Trophoblast cell (in vitro differentiated cells and primary cell): ENCODE measurements around the gene OPCML.

Experiments
- DNase-seq, 2 donors: peaks; one replicate each; pipeline ENCODE4 v3.0.0-alpha.2; 2016
- H2AFZ ChIP-seq: 2 replicates; pipeline ENCODE4 v1.6.1; 2013; ENCODE audit warnings: low read length, moderate library complexity, mild to moderate bottlenecking; ENCODE audit not compliant: insufficient read depth, poor library complexity
- H2AK5ac ChIP-seq: 2 replicates; pipeline ENCODE4 v1.6.1; 2013; ENCODE audit warnings: mild to moderate bottlenecking, low read length
- H2BK120ac ChIP-seq: 2 replicates; pipeline ENCODE4 v1.6.1; 2013; ENCODE audit warnings: low read length, mild to moderate bottlenecking, moderate library complexity; ENCODE audit not compliant: insufficient read depth, poor library complexity
- H2BK12ac ChIP-seq: 2 replicates; pipeline ENCODE4 v1.6.1; 2013; ENCODE audit warnings: mild to moderate bottlenecking, low read length, moderate library complexity
- H2BK5ac ChIP-seq: 2 replicates; pipeline ENCODE4 v1.6.1; 2013; ENCODE audit warnings: low read length, low read depth, moderate library complexity, mild to moderate bottlenecking; ENCODE audit not compliant: poor library complexity
- H3K14ac ChIP-seq: 2 replicates; pipeline ENCODE4 v1.6.1; 2013; ENCODE audit warnings: mild to moderate bottlenecking, low read length
- H3K18ac ChIP-seq: 2 replicates; pipeline ENCODE4 v1.6.1; 2013; ENCODE audit warnings: mild to moderate bottlenecking, low read length
- H3K23ac ChIP-seq: 2 replicates; pipeline ENCODE4 v1.6.1; 2013; ENCODE audit warnings: low read length
- H3K27ac ChIP-seq: 2 replicates; pipeline ENCODE4 v1.5.1; 2013; ENCODE audit warnings: low read depth, mild to moderate bottlenecking, inconsistent platforms, low read length, moderate library complexity
- H3K27me3 ChIP-seq: 2 replicates; pipeline ENCODE4 v1.6.1; 2013; ENCODE audit warnings: inconsistent platforms, mild to moderate bottlenecking, low read length, moderate library complexity; ENCODE audit not compliant: insufficient read depth
- H3K36me3 ChIP-seq, 2 experiments: 1 replicate in 1 of 2; 2 replicates in 1 of 2; pipeline ENCODE4 v1.6.1; 2013; ENCODE audit warnings: low read length in 2 of 2, mild to moderate bottlenecking in 2 of 2, moderate library complexity in 1 of 2; ENCODE audit not compliant: insufficient read depth in 2 of 2, control insufficient read depth in 1 of 2
- H3K4ac ChIP-seq: 2 replicates; pipeline ENCODE4 v1.6.1; 2013; ENCODE audit warnings: low read depth, mild to moderate bottlenecking, low read length, moderate library complexity
- H3K4me1 ChIP-seq, 2 experiments: 1 replicate in 1 of 2; 2 replicates in 1 of 2; pipeline ENCODE4 v1.6.1; 2013; ENCODE audit warnings: low read length in 2 of 2, mild to moderate bottlenecking in 2 of 2, moderate library complexity in 1 of 2; ENCODE audit not compliant: insufficient read depth in 2 of 2, control insufficient read depth in 1 of 2
- H3K4me2 ChIP-seq: 2 replicates; pipeline ENCODE4 v1.6.1; 2013; ENCODE audit warnings: inconsistent platforms, mild to moderate bottlenecking, low read length, moderate library complexity
- H3K4me3 ChIP-seq: 2 replicates; pipeline ENCODE4 v1.5.1; 2013; ENCODE audit warnings: mild to moderate bottlenecking, low read depth, low read length, inconsistent platforms
- H3K79me1 ChIP-seq: one replicate; pipeline ENCODE4 v1.6.1; 2013; ENCODE audit warnings: low read length
- H3K79me2 ChIP-seq: 2 replicates; pipeline ENCODE4 v1.6.1; 2013; ENCODE audit warnings: low read length, mild to moderate bottlenecking; ENCODE audit not compliant: control insufficient read depth, insufficient read depth, poor library complexity
- H3K9ac ChIP-seq: 2 replicates; pipeline ENCODE4 v1.6.1; 2013; ENCODE audit warnings: mild to moderate bottlenecking, low read length
- H3K9me3 ChIP-seq: 2 replicates; pipeline ENCODE4 v1.6.1; 2013; ENCODE audit warnings: low read depth, mild to moderate bottlenecking, control low read depth, inconsistent platforms, low read length; ENCODE audit not compliant: insufficient read depth
- H4K12ac ChIP-seq: 2 replicates; pipeline ENCODE4 v1.6.1; 2013; ENCODE audit warnings: low read depth, mild to moderate bottlenecking, low read length, moderate library complexity
- H4K8ac ChIP-seq: 2 replicates; pipeline ENCODE4 v1.6.1; 2013; ENCODE audit warnings: low read depth, mild to moderate bottlenecking, low read length, moderate library complexity
- H4K91ac ChIP-seq: one replicate; pipeline ENCODE4 v1.6.1; 2013; ENCODE audit warnings: low read depth, mild to moderate bottlenecking, low read length, moderate library complexity
- WGBS: extraction: QIAGEN DNeasy Blood & Tissue Kit; methylation state at CpG from one replicate; pipeline ENCODE4 v1.1.7; 2013; ENCODE audit warnings: missing lambda C conversion rate; ENCODE audit not compliant: insufficient read length, insufficient coverage; ENCODE audit errors: extremely low coverage; 5-methylcytosine and 5-hydroxymethylcytosine counted together

Gene OPCML

GRCh38 chr11:133311230-133311629 lies 221.1 kb downstream of the OPCML start:
- no peak overlapping the region for H4K91ac ChIP-seq
- WGBS, result no CpG with 5 or more reads among the region's 1 CpG
- no peaks in the 10 kb centered on the region for H3K9me3 ChIP-seq
- H3K4ac ChIP-seq, result no peak overlapping the region
- no peaks in the 10 kb centered on the region for H3K79me1 ChIP-seq
- H3K27me3 ChIP-seq, result no peaks in the 10 kb centered on the region
- no peaks in the 10 kb centered on the region for H3K79me2 ChIP-seq
- no peak overlapping the region for H2BK12ac ChIP-seq
- no peak overlapping the region for H3K23ac ChIP-seq
- H3K36me3 ChIP-seq, result no peaks in the 10 kb centered on the region
- no peak overlapping the region for H4K12ac ChIP-seq
- H3K9ac ChIP-seq, result no peak overlapping the region
- H3K18ac ChIP-seq, result no peak overlapping the region
- DNase-seq, result no peak
- no peak overlapping the region for H3K4me3 ChIP-seq
- H3K4me2 ChIP-seq, result no peak overlapping the region
- no peak overlapping the region for H2BK120ac ChIP-seq
- no peak overlapping the region for H3K27ac ChIP-seq
- no peaks in the 10 kb centered on the region for H3K4me1 ChIP-seq
- no peak overlapping the region for H2BK5ac ChIP-seq
- no peak overlapping the region for H4K8ac ChIP-seq
- H3K14ac ChIP-seq, result no peak overlapping the region
- H2AK5ac ChIP-seq, result no peak overlapping the region
- H2AFZ ChIP-seq, result no peak overlapping the region

DNA sequence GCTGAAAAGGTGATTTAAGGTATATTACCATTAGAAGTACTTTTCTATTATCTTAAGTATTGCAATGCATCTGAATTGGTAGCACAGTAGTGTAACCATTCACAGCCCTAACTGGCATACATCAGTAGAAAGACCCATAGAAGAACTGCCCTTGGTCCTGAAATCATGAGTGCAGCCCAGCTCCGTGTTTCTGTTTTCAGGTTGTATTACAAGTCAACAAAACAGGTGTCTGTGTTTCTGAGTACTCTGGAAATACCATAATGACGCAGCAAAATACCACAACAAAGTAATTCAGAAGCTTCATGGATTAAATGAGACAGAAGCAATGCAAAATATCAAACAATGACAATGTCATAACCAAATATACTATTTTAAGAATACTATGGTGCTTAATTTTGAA lies 226.3 kb downstream of the OPCML start:
- no peaks in the 10 kb centered on the region for H3K79me2 ChIP-seq
- H3K23ac ChIP-seq, result no peak overlapping the region
- H3K36me3 ChIP-seq, result no peaks in the 10 kb centered on the region
- no peak overlapping the region for H3K4me2 ChIP-seq
- H2BK120ac ChIP-seq, result no peak overlapping the region
- H3K4me1 ChIP-seq, result no peaks in the 10 kb centered on the region
- DNase-seq, result no peak
- H3K18ac ChIP-seq, result no peak overlapping the region
- no peak overlapping the region for H2BK12ac ChIP-seq
- no peaks in the 10 kb centered on the region for H3K27me3 ChIP-seq
- no peaks in the 10 kb centered on the region for H3K79me1 ChIP-seq
- H3K4me3 ChIP-seq, result no peak overlapping the region
- H4K8ac ChIP-seq, result no peak overlapping the region
- H2BK5ac ChIP-seq, result no peak overlapping the region
- no peaks in the 10 kb centered on the region for H3K9me3 ChIP-seq
- H3K14ac ChIP-seq, result no peak overlapping the region
- no peak overlapping the region for H3K27ac ChIP-seq
- H4K91ac ChIP-seq, result no peak overlapping the region
- no CpG with 5 or more reads among the region's 2 CpGs for WGBS
- no peak overlapping the region for H2AFZ ChIP-seq
- no peak overlapping the region for H3K9ac ChIP-seq
- no peak overlapping the region for H3K4ac ChIP-seq
- no peak overlapping the region for H4K12ac ChIP-seq
- no peak overlapping the region for H2AK5ac ChIP-seq

DNA sequence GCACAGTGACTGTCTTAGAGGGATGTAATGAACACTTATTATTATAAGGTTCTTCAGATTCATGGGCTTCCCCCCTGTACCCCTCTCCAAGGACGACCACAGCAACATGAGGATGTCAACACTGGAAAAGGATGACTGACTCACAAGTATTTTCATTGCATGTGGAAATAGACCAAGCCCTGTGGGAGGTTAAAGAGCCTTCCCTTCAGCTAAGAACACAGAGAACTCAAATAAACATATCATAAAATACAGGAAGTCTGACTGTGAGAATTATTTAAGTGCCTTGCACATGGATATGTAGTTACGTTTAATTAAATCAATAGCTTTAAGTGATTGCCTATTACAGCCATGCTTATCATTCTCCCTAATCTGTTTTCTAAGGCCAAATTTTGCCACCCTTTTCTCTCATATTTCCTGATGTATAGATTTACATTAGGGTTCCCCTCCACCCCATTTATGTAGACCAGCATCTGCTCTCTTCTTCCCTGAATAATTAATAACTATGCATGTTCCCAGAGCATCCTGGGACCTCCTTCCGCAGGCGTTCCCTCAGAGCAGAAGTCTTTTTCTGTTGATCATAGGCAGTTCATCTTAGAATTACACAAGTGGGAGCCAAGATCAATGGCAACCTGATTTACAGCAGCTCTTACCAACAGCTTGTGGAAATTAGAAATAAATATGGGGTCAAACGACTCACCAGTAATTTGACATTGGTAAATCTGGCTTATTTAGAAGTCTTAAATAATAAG lies 226.9 kb downstream of the OPCML start:
- H3K4me2 ChIP-seq, result no peak overlapping the region
- WGBS, result no CpG with 5 or more reads among the region's 5 CpGs
- no peaks in the 10 kb centered on the region for H3K79me2 ChIP-seq
- no peak for DNase-seq
- H3K27ac ChIP-seq, result no peak overlapping the region
- no peak overlapping the region for H2AK5ac ChIP-seq
- H3K4me3 ChIP-seq, result no peak overlapping the region
- H3K9ac ChIP-seq, result no peak overlapping the region
- no peaks in the 10 kb centered on the region for H3K27me3 ChIP-seq
- H2BK12ac ChIP-seq, result no peak overlapping the region
- no peak overlapping the region for H3K14ac ChIP-seq
- H4K12ac ChIP-seq, result no peak overlapping the region
- H3K18ac ChIP-seq, result no peak overlapping the region
- no peaks in the 10 kb centered on the region for H3K9me3 ChIP-seq
- H3K36me3 ChIP-seq, result no peaks in the 10 kb centered on the region
- H3K23ac ChIP-seq, result no peak overlapping the region
- no peaks in the 10 kb centered on the region for H3K4me1 ChIP-seq
- H2BK5ac ChIP-seq, result no peak overlapping the region
- no peak overlapping the region for H4K91ac ChIP-seq
- H3K79me1 ChIP-seq, result no peaks in the 10 kb centered on the region
- no peak overlapping the region for H3K4ac ChIP-seq
- H4K8ac ChIP-seq, result no peak overlapping the region
- no peak overlapping the region for H2BK120ac ChIP-seq
- no peak overlapping the region for H2AFZ ChIP-seq

DNA sequence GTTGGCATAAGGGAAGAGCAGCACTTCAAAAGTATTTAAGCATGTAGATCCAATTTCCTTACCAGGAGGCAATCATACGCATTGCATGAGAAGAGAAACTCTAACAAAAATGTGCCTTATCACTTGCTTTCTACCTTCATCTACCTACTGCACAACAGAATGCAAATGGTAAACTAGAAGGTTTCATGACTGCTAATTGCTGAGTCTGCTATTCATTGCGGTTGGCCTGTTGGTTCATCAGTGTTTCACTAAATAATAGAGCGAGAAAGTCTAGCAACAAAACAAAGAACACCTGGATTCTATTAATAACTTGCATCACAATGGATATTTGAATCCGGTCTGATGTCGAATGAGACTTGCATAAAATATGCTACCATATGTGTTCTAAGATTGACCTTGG lies 229.0 kb downstream of the OPCML start:
- Histone ChIP-seq H3K4ac (no peak overlapping the region), H3K36me3 (no peaks in the 10 kb centered on the region), H3K14ac (no peak overlapping the region), H2BK5ac (no peak overlapping the region), H3K4me2 (no peak overlapping the region), H4K8ac (no peak overlapping the region), H3K18ac (no peak overlapping the region), H3K9ac (no peak overlapping the region), H3K23ac (no peak overlapping the region), H4K91ac (no peak overlapping the region), H3K79me1 (no peaks in the 10 kb centered on the region), H2BK12ac (no peak overlapping the region), H2AK5ac (no peak overlapping the region), H3K9me3 (no peaks in the 10 kb centered on the region), H3K79me2 (no peaks in the 10 kb centered on the region), H3K27ac (no peak overlapping the region), H2AFZ (no peak overlapping the region), H3K4me1 (no peaks in the 10 kb centered on the region), H3K27me3 (no peaks in the 10 kb centered on the region), H2BK120ac (no peak overlapping the region), H3K4me3 (no peak overlapping the region), H4K12ac (no peak overlapping the region)
- WGBS, result no CpG with 5 or more reads among the region's 5 CpGs
- DNase-seq, result no peak
